GM19043 (cell line): ENCODE results near the gene PUM1.

Source experiments
- ATAC-seq: cut with Tn5 transposase; IDR thresholded peaks from one replicate; pipeline ENCODE4 v1.9.1; 2021; ENCODE audit warnings: low read depth; ENCODE audit not compliant: unreplicated experiment

The PUM1 gene

GRCh38 chr1:30898031-30898815 lies 167.3 kb downstream of the PUM1 start:
- no peak for ATAC-seq

GRCh38 chr1:30896905-30897304 lies 168.6 kb downstream of the PUM1 start:
- ATAC-seq: no peak

GRCh38 chr1:30895944-30896660 lies 169.4 kb downstream of the PUM1 start:
- ATAC-seq: no peak

GRCh38 chr1:30895382-30895943 lies 170.1 kb downstream of the PUM1 start:
- no peak for ATAC-seq

GRCh38 chr1:30894508-30894973 lies 171.0 kb downstream of the PUM1 start:
- ATAC-seq: no peak

- no peak for ATAC-seq
Measured at GRCh38 chr1:30893776-30894507, 171.6 kb downstream of the PUM1 start.

GRCh38 chr1:30892671-30893073 lies 172.8 kb downstream of the PUM1 start:
- ATAC-seq: no peak

GRCh38 chr1:30891227-30891552 lies 174.3 kb downstream of the PUM1 start:
- ATAC-seq: no peak

- no peak for ATAC-seq
Measured at GRCh38 chr1:30890502-30891226, 174.9 kb downstream of the PUM1 start.

GRCh38 chr1:30889511-30889910 lies 176.0 kb downstream of the PUM1 start:
- no peak for ATAC-seq

GRCh38 chr1:30888975-30889374 lies 176.5 kb downstream of the PUM1 start:
- ATAC-seq: no peak

GRCh38 chr1:30888391-30888790 lies 177.1 kb downstream of the PUM1 start:
- ATAC-seq: no peak

- ATAC-seq: no peak
Measured at GRCh38 chr1:30887485-30888315, 177.8 kb downstream of the PUM1 start.

GRCh38 chr1:30886710-30887428 lies 178.6 kb downstream of the PUM1 start:
- no peak for ATAC-seq

- ATAC-seq: no peak
Measured at GRCh38 chr1:30885570-30886522, 179.7 kb downstream of the PUM1 start.

- ATAC-seq: no peak
Measured at GRCh38 chr1:30884723-30885122, 180.8 kb downstream of the PUM1 start.

- no peak for ATAC-seq
Measured at GRCh38 chr1:30883389-30884172, 181.9 kb downstream of the PUM1 start.
